ENCODE results near the gene ACTG2.
A peak's percentile ranks its signal among the peaks of the same experiment; 100 is the strongest.

Gene ACTG2

GRCh38 chr2:73949802-73950201, 57.0 kb downstream of the ACTG2 start:
- H3K4me3 ChIP-seq (ENCODE audit: low read depth, low read length): no peak overlapping the region
- DNase-seq (ENCODE audit: low read depth, low spot score): no peak
- in situ Hi-C loops (cut with HindIII; ENCODE audit: low sequenced_read_pairs): no loop called here
- no peak for TF ChIP-seq CTCF (IDR thresholded peaks at IDR 0.05; ENCODE audit: low read depth, low read length)

GRCh38 chr2:73952499-73953446, 60.0 kb downstream of the ACTG2 start:
- H3K4me3 ChIP-seq (ENCODE audit: low read depth, low read length): no peak overlapping the region
- in situ Hi-C loops (cut with HindIII; ENCODE audit: low sequenced_read_pairs): no loop called here
- peak; percentile 60 for DNase-seq (ENCODE audit: low read depth, low spot score)
- TF ChIP-seq CTCF (IDR thresholded peaks at IDR 0.05; ENCODE audit: low read depth, low read length): no peak

DNA sequence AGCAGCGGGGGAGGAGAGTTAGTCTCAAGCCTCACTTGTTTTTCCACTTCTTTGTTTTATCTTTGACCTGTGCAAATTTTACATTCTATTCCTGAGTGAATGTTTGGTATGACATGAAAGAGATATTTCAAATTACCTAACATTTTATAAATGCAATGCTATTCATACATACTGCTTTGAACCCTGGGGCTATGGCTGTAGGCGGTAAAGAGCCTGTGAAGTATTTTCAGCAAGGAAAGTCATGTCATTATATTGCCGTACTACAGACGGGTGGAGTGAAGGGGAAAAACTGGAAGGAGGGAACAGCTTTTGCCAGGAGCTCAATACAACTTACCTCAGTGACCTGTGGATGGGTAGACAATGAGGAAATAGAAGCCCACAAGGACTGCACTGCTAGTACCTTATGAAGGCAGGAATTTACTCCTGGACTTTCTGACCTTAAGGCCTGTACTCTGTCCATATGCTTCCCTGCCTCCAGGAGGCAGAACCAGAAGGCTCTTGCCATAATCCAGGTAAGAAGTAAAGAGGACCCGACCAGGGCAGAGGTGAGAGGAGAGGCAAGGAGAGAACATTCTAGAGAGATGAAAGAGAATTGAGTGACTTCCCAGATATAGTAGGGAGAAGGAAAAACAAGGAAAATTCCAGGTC, 63.5 kb downstream of the ACTG2 start:
- TF ChIP-seq CTCF (IDR thresholded peaks at IDR 0.05; ENCODE audit: low read depth, low read length): no peak
- DNase-seq (ENCODE audit: low read depth, low spot score): no peak
- in situ Hi-C loops (cut with HindIII; ENCODE audit: low sequenced_read_pairs): no loop called here
- H3K4me3 ChIP-seq (ENCODE audit: low read depth, low read length): no peak overlapping the region

GRCh38 chr2:73961274-73961673, 68.5 kb downstream of the ACTG2 start:
- no peak for TF ChIP-seq CTCF (IDR thresholded peaks at IDR 0.05; ENCODE audit: low read depth, low read length)
- in situ Hi-C loops (cut with HindIII; ENCODE audit: low sequenced_read_pairs): no loop called here

DNA sequence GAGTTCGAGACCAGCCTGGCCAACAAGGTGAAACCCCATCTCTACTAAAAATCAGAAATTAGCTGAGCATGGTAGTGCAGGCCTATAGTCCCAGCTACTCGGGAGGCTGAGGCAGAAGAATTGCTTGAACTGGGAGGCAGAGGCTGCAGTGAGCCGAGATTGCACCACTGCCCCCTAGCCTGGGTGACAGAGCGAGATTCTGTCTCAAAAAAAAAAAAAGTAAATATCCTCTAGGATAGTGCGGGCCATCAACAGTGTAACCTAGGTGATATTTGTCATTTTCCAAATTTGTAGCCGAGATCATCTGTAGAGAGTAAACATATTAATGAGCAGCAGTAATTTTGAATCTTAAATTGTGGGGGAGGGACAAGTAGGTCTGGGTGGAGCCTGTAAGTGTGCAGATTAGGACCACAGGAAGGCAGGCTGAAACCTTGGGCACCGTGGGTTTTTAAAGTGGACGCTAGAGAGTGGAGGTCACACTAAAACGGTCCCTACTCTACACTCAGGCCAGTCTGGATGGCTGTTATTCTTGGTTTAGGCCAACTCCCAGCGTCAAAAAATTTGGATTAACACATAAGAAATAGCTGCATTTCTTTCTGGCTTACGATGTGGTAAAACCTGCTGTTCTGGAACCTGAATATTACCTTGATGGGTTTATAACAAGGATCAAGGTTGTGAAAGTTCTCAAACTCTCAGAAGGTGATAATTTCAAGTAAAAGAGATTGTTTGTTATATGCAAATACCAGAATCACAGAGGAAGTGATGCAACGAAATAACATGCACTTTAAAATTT, 69.2 kb downstream of the ACTG2 start:
- TF ChIP-seq CTCF (IDR thresholded peaks at IDR 0.05; ENCODE audit: low read depth, low read length): no peak
- in situ Hi-C loops (cut with HindIII; ENCODE audit: low sequenced_read_pairs): no loop called here
- no peak for DNase-seq (ENCODE audit: low read depth, low spot score)
- no peak overlapping the region for H3K4me3 ChIP-seq (ENCODE audit: low read depth, low read length)

More at GRCh38 chr2:73961274-73961673, 68.5 kb downstream of the ACTG2 start:
- H3K4me3 ChIP-seq (ENCODE audit: low read depth, low read length): no peak overlapping the region
- no peak for DNase-seq (ENCODE audit: low read depth, low spot score)

GRCh38 chr2:73962798-73963197, 70.0 kb downstream of the ACTG2 start:
- no peak for TF ChIP-seq CTCF (IDR thresholded peaks at IDR 0.05; ENCODE audit: low read depth, low read length)
- DNase-seq (ENCODE audit: low read depth, low spot score): no peak
- no peak overlapping the region for H3K4me3 ChIP-seq (ENCODE audit: low read depth, low read length)
- in situ Hi-C loops (cut with HindIII; ENCODE audit: low sequenced_read_pairs): no loop called here

All from astrocyte of the spinal cord (primary cell).